Osteoblast (primary cell): Measurements from ENCODE around the gene EXOC3L1. TPM values are rescaled to one million over a fixed set of nuclear protein-coding genes. Genes with fewer than 3 reads are reported as not detected.

Experiments used
- DNase-seq: peaks from one replicate; pipeline ENCODE4 v3.0.0; 2011; ENCODE audit warnings: low spot score, mixed read lengths; ENCODE audit not compliant: insufficient read length; ENCODE audit errors: missing footprints
- H2AFZ ChIP-seq: 2 replicates; pipeline ENCODE4 v1.6.0; 2011; ENCODE audit warnings: mild to moderate bottlenecking, low read length
- H3K27ac ChIP-seq: 2 replicates; pipeline ENCODE4 v1.5.1; 2011; ENCODE audit warnings: mild to moderate bottlenecking, low read depth, low read length, moderate library complexity
- H3K27me3 ChIP-seq: 2 replicates; pipeline ENCODE4 v1.6.0; 2012; ENCODE audit warnings: mild to moderate bottlenecking, control low read depth, inconsistent platforms, low read length, moderate library complexity; ENCODE audit not compliant: insufficient read depth
- H3K36me3 ChIP-seq: 2 replicates; pipeline ENCODE4 v1.5.1; 2011; ENCODE audit warnings: mild to moderate bottlenecking, low read length, control low read depth, moderate library complexity; ENCODE audit not compliant: insufficient read depth
- H3K4me1 ChIP-seq: 2 replicates; pipeline ENCODE4 v1.5.1; 2011; ENCODE audit warnings: mild to moderate bottlenecking, low read length, control low read depth, moderate library complexity; ENCODE audit not compliant: insufficient read depth
- H3K4me2 ChIP-seq: 2 replicates; pipeline ENCODE4 v1.6.0; 2011; ENCODE audit warnings: mild to moderate bottlenecking, low read length; ENCODE audit not compliant: insufficient read depth
- H3K4me3 ChIP-seq: fragments of 200-600 bp; sonication (generic); 3 replicates; pipeline ENCODE4 v1.5.1; 2012; ENCODE audit warnings: mild to moderate bottlenecking, low read length, inconsistent platforms; ENCODE audit not compliant: insufficient read depth
- H3K79me2 ChIP-seq: 2 replicates; pipeline ENCODE4 v1.6.0; 2012; ENCODE audit warnings: mild to moderate bottlenecking, low read length, control low read depth, inconsistent platforms; ENCODE audit not compliant: insufficient read depth
- H3K9me3 ChIP-seq: 2 replicates; pipeline ENCODE4 v1.5.1; 2011; ENCODE audit warnings: low read depth, low read length, control low read depth
- H4K20me1 ChIP-seq: 2 replicates; pipeline ENCODE4 v1.6.0; 2012; ENCODE audit warnings: mild to moderate bottlenecking, low read length, control low read depth; ENCODE audit not compliant: insufficient read depth
- CTCF ChIP-seq: IDR thresholded peaks from 2 replicates; pipeline ENCODE4 v1.5.1; 2011; ENCODE audit warnings: mild to moderate bottlenecking, low read depth, low read length, moderate library complexity; ENCODE audit errors: extremely low read depth
- total RNA-seq: library from RNA; depleted of rRNA; stranded (reverse); fragments of >200 nt; gene quantifications from 2 replicates; pipeline ENCODE4 v1.2.3, GENCODE V29; 2012

EXOC3L1 gene
- total RNA-seq, 1 donor = not detected

DNA sequence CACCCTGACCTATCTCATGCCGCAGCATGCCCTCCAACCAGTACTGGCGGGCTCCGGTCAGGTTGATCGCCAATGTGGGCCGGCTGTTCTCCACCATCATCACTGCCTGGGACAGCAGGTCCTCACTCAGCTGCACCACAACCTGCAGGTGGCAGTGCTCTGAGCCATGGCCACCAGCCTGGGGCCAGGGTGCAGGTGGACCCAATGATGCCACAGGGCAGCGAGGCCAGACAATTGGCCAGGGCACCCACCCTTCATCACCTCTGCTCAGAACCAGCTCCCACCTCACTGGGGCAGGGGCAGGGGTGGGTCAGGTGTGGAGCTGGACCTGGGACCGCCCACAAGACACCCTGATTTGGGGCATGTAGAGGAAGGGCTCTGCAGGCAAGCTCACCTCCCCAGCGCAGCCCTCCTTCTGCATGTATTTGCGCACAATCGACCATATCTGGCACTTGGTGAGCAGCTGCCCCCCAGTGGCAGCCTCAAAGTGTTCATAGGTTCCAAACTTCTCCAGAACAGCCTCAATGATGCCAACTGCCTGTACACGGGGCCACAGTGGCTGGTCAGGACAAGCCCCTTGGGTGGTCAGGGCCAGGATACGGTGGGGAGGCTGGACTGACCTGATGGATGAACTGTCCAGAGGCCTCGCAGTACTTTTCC is 10.4 kb downstream of the EXOC3L1 start:
- H2AFZ ChIP-seq = no peak overlapping the region
- peak; percentile 20 for TF ChIP-seq CTCF
- peaks cover 37% of the 10 kb centered on the region for H4K20me1 ChIP-seq
- H3K9me3 ChIP-seq = no peaks in the 10 kb centered on the region
- H3K27ac ChIP-seq = no peak overlapping the region
- peaks cover 28% of the 10 kb centered on the region for H3K4me1 ChIP-seq
- no peak overlapping the region for H3K4me3 ChIP-seq
- H3K36me3 ChIP-seq = no peaks in the 10 kb centered on the region
- H3K4me2 ChIP-seq = no peak overlapping the region
- peaks cover 11% of the 10 kb centered on the region for H3K79me2 ChIP-seq
- no peaks in the 10 kb centered on the region for H3K27me3 ChIP-seq
- no peak for DNase-seq

GRCh38 chr16:67177743-67178699 is 11.9 kb downstream of the EXOC3L1 start:
- no peaks in the 10 kb centered on the region for H3K9me3 ChIP-seq
- peaks cover 31% of the 10 kb centered on the region for H3K4me1 ChIP-seq
- no peaks in the 10 kb centered on the region for H3K36me3 ChIP-seq
- peak; percentile 98 for DNase-seq
- H2AFZ ChIP-seq = no peak overlapping the region
- H3K4me2 ChIP-seq = peak overlapping the region; percentile 82
- H3K27ac ChIP-seq = no peak overlapping the region
- peaks cover 37% of the 10 kb centered on the region for H4K20me1 ChIP-seq
- TF ChIP-seq CTCF = no peak
- H3K27me3 ChIP-seq = no peaks in the 10 kb centered on the region
- H3K4me3 ChIP-seq = peak overlapping the region; percentile 66
- H3K79me2 ChIP-seq = peaks cover 8% of the 10 kb centered on the region

GRCh38 chr16:67176662-67177061 is 13.3 kb downstream of the EXOC3L1 start:
- Histone ChIP-seq H3K9me3 (no peaks in the 10 kb centered on the region), H3K4me1 (peaks cover 20% of the 10 kb centered on the region), H3K4me3 (no peak overlapping the region), H4K20me1 (peaks cover 37% of the 10 kb centered on the region), H3K27me3 (no peaks in the 10 kb centered on the region), H3K79me2 (no peaks in the 10 kb centered on the region), H3K4me2 (no peak overlapping the region), H3K36me3 (no peaks in the 10 kb centered on the region), H2AFZ (no peak overlapping the region), H3K27ac (no peak overlapping the region)
- no peak for DNase-seq
- no peak for TF ChIP-seq CTCF

DNA sequence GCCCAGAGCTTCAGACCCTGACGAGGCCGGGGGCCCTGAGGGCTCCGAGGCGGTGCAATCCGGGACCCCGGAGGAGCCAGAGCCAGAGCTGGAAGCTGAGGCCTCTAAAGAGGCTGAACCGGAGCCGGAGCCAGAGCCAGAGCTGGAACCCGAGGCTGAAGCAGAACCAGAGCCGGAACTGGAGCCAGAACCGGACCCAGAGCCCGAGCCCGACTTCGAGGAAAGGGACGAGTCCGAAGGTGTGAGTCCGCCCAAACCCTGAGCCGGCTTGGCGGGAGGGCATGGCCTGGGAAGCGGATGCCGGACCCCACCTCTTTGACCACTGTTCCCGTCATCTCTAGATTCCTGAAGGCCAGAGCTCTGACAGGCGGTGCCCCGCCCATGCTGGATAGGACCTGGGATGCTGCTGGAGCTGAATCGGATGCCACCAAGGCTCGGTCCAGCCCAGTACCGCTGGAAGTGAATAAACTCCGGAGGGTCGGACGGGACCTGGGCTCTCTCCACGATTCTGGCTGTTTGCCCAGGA is 15.2 kb downstream of the EXOC3L1 start:
- TF ChIP-seq CTCF = no peak
- Histone ChIP-seq H3K4me3 (peak overlapping the region; percentile 78), H3K27me3 (no peaks in the 10 kb centered on the region), H2AFZ (no peak overlapping the region), H3K4me2 (peak overlapping the region; percentile 95), H3K36me3 (no peaks in the 10 kb centered on the region), H4K20me1 (peaks cover 22% of the 10 kb centered on the region), H3K79me2 (no peaks in the 10 kb centered on the region), H3K9me3 (no peaks in the 10 kb centered on the region), H3K27ac (no peak overlapping the region), H3K4me1 (peaks cover 16% of the 10 kb centered on the region)
- DNase-seq = no peak
